Measurements from ENCODE around the gene TUBB4B.
"Not testable (repeated sequence)": the region's sequence is repeated elsewhere in the genome, so short reads cannot be mapped to it uniquely, and the experiment has no call there.

TUBB4B gene

DNA sequence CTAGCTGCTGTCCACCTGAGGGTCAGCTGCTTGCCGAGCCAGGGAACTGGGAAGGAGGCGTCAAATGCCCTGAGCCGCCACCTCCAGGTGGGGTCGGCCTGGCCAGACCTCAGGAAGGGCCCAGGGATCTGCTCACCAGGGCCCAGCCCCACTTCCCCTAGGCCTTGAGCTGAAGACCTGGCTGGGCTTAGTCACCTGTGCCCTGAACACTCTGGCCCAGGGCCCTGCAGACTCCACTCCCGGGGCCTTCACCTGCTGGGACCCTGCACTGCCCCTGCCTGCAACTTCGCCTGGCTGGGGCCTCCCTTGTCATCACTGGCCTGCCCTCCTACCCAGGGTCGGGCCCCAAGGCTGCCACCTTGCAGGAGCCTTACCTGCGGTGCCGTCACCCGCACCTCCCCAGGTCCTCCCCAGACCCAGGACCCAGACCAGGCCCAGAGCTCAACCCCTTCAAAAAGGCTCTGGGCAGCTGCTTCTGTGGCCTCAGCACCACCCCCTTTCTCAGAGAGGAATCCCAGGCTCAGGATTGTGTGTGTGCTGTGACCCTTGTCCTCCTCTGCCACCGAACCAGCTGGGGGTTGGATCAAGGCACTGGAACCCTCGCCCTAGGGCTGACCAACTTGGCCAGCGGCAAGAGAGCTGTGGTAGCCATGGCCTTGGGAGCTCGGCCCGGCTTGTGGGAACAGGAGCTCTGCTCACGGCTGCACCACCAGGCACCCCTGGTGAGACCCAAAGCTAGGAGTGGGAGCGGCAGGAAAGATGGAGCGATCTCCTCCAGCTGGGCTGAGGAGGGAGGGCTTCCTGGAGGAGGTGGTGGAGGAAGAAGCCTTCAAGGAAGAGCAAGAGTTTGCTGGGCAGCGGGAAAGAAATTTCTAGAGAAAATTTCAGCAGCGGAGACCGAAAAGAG is 12.9 kb downstream of the TUBB4B start:
- no peak for DNase-seq

DNA sequence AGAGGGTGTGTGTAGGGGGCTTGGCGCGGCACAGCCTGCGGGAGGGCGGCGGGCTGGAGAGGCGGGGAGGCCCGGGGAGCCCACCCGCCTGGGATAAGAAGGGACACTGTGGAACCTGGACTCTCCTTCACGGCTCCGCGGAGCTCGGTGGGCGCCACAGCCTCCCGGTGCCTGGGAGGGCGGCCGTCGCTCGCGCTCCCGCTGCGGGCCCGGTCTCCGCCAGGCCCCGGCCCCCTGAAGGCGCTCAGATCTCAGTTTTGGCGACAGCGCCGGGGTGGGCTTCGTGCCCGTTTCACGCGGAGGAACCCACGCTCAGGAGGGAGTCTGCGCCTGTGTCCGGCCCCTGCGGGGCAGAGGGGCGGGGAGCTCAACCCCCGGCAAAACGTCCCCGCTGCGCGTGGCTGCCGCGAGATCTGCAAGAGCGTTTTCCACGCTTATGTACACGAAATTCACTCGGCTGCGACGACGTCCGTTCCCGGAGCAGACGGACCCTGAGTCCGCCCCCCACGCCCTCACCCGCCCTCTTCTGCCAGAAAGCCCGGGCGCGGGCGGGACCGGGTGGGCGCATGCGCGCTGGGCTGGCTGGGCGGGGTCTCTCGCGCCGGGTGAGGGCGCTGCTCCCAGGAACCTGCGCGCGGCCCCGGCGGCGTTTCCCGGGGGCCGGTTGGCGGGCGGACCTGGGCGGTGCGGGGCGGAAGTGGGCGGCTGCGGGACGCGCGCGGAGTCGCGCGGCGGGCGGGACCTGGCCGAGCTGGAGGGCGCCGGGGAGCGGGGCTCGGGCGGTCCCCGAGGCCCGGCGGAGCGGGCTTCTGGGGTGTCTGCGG is 13.7 kb downstream of the TUBB4B start, which contains the start of gene NELFB:
NELFB (plus strand) TSS at position 704 of the 824 bp plus-strand sequence.
- peak; percentile 28 to 85 for DNase-seq

GRCh38 chr9:137255448-137256114 is 14.5 kb downstream of the TUBB4B start:
- DNase-seq = peak in 1 of 2 experiments; percentile 67

- no peak for DNase-seq
Observed at GRCh38 chr9:137256362-137256761, 15.3 kb downstream of the TUBB4B start.

- DNase-seq = no peak
Observed at GRCh38 chr9:137256856-137257255, 15.8 kb downstream of the TUBB4B start.

- not testable (repeated sequence) for DNase-seq
Observed at GRCh38 chr9:137262173-137262908, 21.3 kb downstream of the TUBB4B start.

- DNase-seq = no peak
Observed at GRCh38 chr9:137262909-137263285, 21.8 kb downstream of the TUBB4B start.

- no peak for DNase-seq
Observed at GRCh38 chr9:137263506-137263905, 22.4 kb downstream of the TUBB4B start.

DNA sequence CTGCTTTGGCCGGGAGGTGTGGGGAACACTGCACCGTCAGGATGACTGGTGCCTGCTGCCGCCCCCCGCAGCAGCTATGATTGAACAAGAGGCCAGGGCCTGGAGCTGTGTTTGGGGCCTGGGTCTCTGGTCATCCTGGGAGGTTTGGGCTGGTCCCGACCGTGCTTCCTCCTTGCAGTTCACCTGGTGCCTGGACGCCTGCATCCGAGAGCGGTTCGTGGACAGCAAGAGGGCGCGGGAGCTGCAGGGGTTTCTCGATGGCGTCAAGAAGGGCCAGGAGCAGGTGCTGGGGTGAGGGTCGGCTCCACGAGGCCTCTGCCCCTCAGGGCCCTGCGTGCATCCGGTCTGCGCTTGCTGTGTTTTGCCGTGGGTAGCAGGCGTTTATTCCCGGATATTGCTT is 23.0 kb downstream of the TUBB4B start:
- DNase-seq = no peak

GRCh38 chr9:137265496-137266161 is 24.5 kb downstream of the TUBB4B start:
- DNase-seq = no peak

- DNase-seq = no peak
Observed at GRCh38 chr9:137266162-137266527, 25.1 kb downstream of the TUBB4B start.

DNA sequence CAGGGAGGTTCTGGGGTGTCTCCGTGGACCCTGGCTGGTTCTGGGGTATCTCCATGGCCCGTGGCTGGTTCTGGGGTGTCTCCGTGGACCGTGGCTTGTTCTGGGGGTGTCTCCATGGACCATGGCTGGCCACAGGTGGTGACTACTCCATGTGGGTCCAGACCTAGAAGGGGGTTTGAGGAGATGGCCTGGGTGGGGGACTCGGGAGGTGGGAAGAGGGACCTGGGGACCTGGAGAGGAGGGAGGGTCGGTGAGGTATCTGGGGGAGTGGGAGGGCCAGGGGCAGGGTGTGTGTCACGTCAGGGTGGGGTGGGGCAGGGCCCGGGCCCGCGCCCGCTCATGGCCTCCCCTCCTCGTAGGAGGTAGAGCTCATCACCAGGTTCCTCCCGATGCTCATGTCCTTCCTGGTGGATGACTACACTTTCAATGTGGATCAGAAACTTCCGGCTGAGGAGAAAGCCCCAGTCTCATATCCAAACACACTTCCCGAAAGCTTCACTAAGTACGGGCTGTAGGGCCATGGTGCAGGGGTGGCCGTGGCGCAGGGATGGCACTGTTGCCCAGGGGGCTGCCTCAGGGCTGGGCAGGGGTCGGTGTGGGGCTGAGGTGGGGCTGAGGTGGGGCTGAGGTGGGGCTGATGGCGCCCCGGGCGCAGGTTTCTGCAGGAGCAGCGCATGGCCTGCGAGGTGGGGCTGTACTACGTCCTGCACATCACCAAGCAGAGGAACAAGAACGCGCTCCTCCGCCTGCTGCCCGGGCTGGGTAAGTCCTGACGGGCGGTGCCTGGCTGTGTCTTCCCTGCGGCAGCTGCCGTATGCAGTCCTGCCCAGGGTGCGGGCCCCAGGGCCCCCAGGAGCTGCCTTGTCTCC is 25.7 kb downstream of the TUBB4B start:
- no peak for DNase-seq

- no peak for DNase-seq
Observed at GRCh38 chr9:137267933-137268355, 26.9 kb downstream of the TUBB4B start.

- DNase-seq = no peak
Observed at GRCh38 chr9:137268538-137269201, 27.6 kb downstream of the TUBB4B start.

DNA sequence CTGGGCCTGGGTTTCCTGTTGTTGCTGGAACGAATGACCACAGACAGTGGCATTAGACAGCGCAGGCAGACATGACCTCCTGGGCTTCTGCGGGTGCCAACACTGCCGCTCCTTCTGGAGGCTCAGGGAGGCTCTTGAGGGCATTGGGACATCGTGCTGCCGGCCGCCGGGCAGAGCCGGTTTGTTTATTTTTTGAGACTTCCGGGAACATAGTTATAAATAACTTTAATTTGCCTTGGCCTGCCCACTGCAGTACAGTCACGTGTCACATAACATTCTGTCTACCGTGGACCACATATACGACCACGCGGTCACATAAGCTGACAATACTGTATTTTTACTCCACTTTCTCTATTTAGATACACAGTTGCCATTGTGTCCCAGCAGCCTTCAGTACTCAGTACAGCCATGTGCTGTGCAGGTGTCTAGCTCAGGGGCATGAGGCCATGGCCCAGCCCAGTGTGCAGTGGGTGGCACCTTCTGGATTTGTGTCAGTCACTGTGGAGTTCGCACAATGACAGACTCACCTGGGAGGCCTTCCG is 28.2 kb downstream of the TUBB4B start:
- DNase-seq = peak in 1 of 2 experiments; percentile 34

- DNase-seq = no peak
Observed at GRCh38 chr9:137270929-137271695, 30.0 kb downstream of the TUBB4B start.

GRCh38 chr9:137271696-137272076 is 30.6 kb downstream of the TUBB4B start:
- no peak for DNase-seq

- DNase-seq = no peak
Observed at GRCh38 chr9:137272241-137273094, 31.4 kb downstream of the TUBB4B start.

All from NCI-H526 (cell line).